GM21723 (cell line): ENCODE measurements around the gene TRAPPC11.
"Not testable (repeated sequence)": the region's sequence is repeated elsewhere in the genome, so short reads cannot be mapped to it uniquely, and the experiment has no call there.

Source experiments
- ATAC-seq: cut with Tn5 transposase; IDR thresholded peaks from one replicate; pipeline ENCODE4 v1.9.1; 2021; ENCODE audit warnings: mild to moderate bottlenecking, moderate library complexity; ENCODE audit not compliant: unreplicated experiment

TRAPPC11 gene

DNA sequence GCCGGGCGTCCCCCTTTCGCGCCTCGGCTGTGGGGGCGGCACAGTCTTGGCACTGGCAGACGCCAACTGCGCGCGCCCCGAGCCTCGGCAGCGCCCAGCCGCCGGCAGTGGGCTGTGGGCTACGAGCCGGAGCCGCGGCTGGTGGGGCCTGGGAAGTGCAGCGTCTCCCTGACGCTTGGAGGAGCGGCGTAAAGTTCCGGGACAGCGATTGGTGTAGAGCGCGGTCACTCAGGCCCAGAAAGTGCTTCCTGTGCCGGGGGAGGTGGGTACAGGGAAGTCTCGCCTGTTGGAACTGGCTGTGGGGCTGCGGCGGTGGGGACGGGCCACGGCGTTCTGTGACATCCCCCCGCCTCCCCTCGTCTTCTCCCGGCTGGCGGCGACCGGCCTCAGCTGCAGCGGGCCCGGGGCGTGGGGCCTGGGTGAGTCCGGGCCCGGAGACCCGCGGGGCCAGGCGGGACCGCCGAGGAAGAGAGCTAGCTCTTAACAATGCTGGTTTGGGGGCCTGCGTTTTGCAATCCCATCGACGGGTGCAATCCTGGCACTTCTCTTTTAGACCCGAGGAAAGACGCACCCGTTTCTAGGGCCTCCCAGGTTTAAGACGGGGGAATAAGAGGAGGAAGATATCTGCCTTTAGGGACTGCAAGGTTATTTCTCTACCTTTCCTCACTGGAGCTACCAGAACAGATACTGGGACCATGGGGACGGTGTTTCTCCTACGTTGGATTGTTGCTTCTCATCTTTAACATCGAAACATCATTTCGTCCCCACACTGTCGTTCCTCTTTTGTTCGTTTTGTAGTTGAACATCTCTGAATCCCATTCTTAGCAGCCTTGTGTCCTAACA lies at the start of gene TRAPPC11, which contains the start of gene RWDD4:
Gene TRAPPC11, plus strand, starts transcription at position 265 of the 843 bp plus-strand sequence. CDS start 4,575 bp downstream, outside the sequence.
Gene RWDD4, minus strand, starts transcription at position 157 of the 843 bp plus-strand sequence. CDS start 233 bp downstream, outside the sequence.
- ATAC-seq: peak; percentile 99

GRCh38 chr4:183610033-183610432 lies 49.1 kb upstream of the TRAPPC11 start:
- no peak for ATAC-seq

DNA sequence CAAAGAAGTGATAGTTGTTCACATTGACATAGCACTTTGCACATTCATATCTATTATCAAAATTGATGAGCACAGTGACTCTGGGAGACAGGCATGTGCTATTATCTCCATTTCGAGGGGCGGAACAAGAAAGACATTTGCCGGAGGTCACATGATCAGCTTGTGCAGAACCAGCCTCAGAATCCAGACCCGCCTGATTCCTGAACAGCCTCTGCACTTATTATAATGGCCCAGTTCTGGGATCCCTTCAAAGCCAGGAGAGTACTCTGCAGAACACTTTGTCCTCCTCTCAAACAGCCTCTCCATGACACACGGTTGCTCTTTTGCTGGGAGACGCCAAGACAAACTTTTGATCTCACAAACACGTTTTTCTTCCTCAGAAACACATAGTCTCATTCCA lies 48.5 kb upstream of the TRAPPC11 start:
- no peak for ATAC-seq

- ATAC-seq: no peak
These were observed 47.8 kb upstream of the TRAPPC11 start for GRCh38 chr4:183611210-183611830.

GRCh38 chr4:183612329-183613250 lies 46.5 kb upstream of the TRAPPC11 start:
- ATAC-seq: no peak

DNA sequence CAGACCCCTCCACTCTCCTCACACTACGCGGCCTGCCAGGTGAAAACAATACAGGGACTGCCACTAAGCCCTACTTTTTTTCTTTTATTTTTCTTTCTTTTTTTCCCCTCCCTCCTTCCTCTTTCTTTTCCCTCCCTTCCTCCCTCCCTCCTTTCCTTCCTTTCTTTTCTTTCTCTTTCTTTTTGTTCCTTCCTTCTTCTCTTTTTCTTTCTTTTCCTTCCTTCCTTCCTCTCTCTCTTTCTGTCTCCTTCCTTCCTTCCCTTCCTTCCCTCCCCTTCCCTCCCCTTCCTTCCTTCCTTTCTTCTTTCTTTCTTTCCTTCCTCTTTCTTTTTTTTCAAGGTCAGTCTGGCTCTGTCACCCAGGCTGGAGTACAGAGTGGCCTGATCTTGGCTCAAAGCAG lies 42.0 kb upstream of the TRAPPC11 start:
- ATAC-seq: no peak

GRCh38 chr4:183618681-183619080 lies 40.4 kb upstream of the TRAPPC11 start:
- no peak for ATAC-seq

DNA sequence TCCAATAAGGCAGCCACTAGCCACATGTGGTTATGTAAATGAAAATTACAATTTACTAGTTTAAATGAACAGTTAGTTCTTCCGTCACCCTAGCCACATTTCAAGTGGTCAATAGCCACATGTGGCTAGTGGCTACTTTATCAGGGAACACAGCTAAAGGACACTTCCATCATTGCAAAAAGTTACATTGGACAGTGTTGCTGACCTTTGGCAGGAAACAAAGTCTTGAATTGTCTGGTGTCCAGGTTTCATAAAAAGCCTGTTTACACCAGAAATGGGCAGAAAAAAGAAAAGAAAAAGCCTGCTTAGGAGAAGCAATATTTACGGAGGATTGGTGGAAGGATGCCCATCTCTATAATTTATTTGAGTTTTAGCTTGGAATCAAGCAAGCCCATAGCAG lies 38.7 kb upstream of the TRAPPC11 start:
- no peak for ATAC-seq

DNA sequence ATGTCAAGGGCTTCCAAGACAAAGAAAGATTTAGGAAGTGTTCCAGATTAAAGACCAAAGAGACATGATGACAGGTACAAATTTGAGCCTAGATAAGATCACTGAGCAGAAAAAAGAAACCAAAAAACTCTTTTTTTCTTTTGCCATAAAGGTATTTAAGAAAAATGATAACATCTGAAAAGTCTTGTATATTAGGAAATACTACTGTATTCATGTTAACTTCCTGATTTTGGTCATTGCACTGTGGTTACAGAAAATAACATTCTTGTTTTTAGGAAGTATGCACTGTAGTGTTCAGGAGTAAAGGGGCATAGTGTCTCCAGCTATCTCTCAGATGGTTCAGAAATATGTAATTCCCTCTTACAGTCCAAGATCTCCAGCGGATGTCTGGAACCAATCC lies 37.2 kb upstream of the TRAPPC11 start:
- ATAC-seq: no peak

- ATAC-seq: no peak
These were observed 34.5 kb upstream of the TRAPPC11 start for GRCh38 chr4:183624548-183624947.

DNA sequence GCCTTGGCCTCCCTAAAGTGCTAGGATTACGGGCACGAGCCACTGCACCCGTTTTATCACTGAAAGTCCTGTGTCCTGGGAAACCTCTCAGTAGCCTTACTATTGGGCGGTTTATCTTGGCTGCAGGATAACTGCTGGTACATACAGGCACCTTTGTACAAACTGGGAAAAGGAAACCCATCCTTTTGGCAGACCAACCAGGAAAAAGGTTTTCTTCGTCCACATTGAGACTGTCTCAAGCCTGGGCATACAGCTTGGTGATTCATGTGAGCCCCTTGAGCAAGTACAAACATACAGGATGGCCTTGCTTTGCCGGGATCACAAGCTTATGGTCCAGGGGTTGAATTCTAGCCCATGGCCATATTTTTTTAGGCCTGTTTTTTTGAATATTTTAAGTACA lies 32.9 kb upstream of the TRAPPC11 start:
- ATAC-seq: no peak

DNA sequence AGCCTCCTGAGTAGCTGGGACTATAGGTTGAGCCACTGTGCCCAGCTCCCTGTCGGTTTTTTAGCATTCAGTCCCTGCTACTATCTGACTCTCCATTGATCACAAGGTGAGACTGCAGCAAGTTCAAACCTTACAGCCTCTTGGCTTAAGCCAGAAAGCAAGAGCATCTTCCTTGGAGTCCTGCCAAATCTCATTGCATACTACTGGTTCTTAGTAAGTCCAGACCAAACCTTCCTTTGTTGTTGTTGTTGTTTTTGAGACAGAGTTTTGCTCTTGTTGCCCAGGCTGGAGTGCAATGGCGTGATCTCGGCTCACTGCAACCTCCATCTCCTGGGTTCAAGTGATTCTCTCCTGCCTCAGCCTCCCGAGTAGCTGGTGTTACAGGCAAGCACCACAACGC lies 31.8 kb upstream of the TRAPPC11 start:
- ATAC-seq: not testable (repeated sequence)

DNA sequence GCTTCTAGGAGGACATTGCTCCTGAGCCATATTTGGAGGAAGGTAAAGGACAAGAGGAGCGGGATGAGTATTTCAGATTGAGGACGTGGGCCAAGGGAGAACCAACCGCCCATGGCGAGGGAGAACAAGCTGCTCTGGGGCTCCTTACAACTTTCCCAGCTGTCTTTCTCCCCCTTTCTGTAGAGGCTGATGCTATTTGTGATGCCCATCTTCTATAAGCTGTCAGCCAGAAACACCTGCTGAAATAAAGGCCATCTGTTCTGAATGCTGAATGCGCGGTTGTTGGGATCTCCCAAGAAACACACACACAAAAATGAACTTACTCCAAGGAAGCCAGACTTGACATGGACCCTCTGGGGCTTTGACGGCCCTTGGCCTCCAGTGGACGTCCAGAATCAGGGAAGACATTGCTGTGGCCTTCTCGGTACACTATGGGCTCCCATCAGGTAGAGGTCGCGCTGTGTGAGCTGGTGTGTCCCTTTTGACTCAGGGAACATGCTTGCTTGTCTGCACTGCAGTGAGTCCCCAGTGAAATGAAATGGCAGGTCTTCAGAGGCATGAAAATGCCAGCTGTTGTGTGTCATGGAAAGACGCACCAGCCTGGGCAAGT lies 31.0 kb upstream of the TRAPPC11 start:
- no peak for ATAC-seq

- no peak for ATAC-seq
These were observed 27.4 kb upstream of the TRAPPC11 start for GRCh38 chr4:183631577-183632198.

- ATAC-seq: no peak
These were observed 26.4 kb upstream of the TRAPPC11 start for GRCh38 chr4:183632689-183633088.

- ATAC-seq: no peak
These were observed 25.4 kb upstream of the TRAPPC11 start for GRCh38 chr4:183633476-183634400.

GRCh38 chr4:183635321-183635720 lies 23.8 kb upstream of the TRAPPC11 start:
- no peak for ATAC-seq

DNA sequence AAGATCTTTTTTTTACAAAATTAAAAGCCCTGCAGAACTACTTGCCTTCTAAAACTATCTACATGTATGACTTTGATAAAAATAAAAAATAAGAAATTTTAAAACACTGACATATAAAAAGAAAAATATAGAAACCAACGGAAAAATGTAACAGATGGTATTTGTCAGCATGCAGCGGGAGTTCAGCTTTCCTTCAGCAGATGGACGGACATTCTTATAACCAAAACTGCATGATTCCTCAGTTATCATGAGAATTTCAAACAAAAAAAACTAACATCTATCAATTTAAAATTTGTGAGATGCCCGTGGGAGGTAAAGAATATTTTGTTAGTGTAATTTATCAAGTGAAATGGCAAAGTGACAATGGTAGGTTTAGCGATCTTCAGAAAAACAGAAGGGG lies 23.4 kb upstream of the TRAPPC11 start:
- ATAC-seq: no peak

DNA sequence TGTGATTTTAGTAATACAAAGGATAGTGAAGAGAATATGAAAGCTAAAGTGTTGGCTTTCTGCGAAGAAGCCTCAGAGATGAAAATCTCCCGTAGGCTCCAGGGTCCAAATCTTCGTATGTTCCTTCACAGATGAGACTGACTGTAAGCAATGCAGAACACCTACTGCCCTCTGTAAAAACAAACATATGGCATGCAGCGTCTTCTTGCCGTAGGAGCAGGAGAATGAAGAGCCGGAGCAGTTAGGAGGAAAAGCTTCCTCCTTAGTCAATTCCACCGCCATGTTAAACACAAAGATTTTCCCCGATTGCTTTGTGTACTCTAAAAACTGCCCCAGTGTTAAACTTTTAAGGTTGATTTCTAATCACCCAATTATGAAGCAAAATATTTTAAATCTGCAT lies 22.6 kb upstream of the TRAPPC11 start:
- ATAC-seq: no peak
